ENCODE results near the gene LOXL4.

GRCh38 chr10:98292971-98293370 lies 25.0 kb upstream of the LOXL4 start:
- TF ChIP-seq, protein P1, sequence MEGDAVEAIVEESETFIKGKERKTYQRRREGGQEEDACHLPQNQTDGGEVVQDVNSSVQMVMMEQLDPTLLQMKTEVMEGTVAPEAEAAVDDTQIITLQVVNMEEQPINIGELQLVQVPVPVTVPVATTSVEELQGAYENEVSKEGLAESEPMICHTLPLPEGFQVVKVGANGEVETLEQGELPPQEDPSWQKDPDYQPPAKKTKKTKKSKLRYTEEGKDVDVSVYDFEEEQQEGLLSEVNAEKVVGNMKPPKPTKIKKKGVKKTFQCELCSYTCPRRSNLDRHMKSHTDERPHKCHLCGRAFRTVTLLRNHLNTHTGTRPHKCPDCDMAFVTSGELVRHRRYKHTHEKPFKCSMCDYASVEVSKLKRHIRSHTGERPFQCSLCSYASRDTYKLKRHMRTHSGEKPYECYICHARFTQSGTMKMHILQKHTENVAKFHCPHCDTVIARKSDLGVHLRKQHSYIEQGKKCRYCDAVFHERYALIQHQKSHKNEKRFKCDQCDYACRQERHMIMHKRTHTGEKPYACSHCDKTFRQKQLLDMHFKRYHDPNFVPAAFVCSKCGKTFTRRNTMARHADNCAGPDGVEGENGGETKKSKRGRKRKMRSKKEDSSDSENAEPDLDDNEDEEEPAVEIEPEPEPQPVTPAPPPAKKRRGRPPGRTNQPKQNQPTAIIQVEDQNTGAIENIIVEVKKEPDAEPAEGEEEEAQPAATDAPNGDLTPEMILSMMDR (IDR thresholded peaks at IDR 0.05) = no peak
- no peak for TF ChIP-seq EZH2 (IDR thresholded peaks at IDR 0.05; ENCODE audit: borderline replicate concordance, insufficient read depth, low read depth, low read length, poor library complexity, severe bottlenecking)

All from B cell (primary cell).